Left cardiac atrium (tissue), 4 donors: ENCODE data around the gene LRMDA. TPM values are rescaled to one million over a fixed set of nuclear protein-coding genes. Genes with fewer than 3 reads are reported as not detected.
"Not testable (repeated sequence)": the region's sequence is repeated elsewhere in the genome, so short reads cannot be mapped to it uniquely, and the experiment has no call there.

ENCODE experiments used
- ATAC-seq, 2 donors: fragments of 200-7000 bp; cut with Tn5 transposase; one replicate each; pipeline ENCODE4 v1.9.1; 2020; ENCODE audit warnings: mild to moderate bottlenecking in 2 of 2, moderate library complexity in 2 of 2
- DNase-seq: peaks from one replicate; pipeline ENCODE4 v3.0.0-alpha.2; 2020
- intact Hi-C, 2 donors: fragments of 100-400 bp; cut with DNase I; formaldehyde crosslinking; loops; one replicate each; pipeline versions ENCODE4 v1.14.1 to v1.15.1; 2022 to 2023
- microRNA-seq, 2 donors: library from miRNA; unstranded; fragments of <30 nt; microRNA quantifications; one replicate each; pipeline ENCODE4 v1.2.0, GENCODE V29; 2020
- total RNA-seq, 2 donors: library from RNA; stranded (reverse); fragmentation: NEBNext Ultra II Directional; extraction: Animal tissue kit (Norgen Biotek cat#: 25700); gene quantifications; one replicate each; pipeline ENCODE4 v1.2.1, GENCODE V29; 2021
- donor health status: DM: no; HTN: yes; CAD: no.
- donor health status: DM: no; HTN: yes; CAD: no; lungs with severe emphysema.
- donor health status: DM: yes; HTN: yes; CAD: no.
- donor health status: Dilated cardiomyopathy.

LRMDA gene
- total RNA-seq, 2 donors from 2014 or later: 40.6 to 57.8 TPM

DNA sequence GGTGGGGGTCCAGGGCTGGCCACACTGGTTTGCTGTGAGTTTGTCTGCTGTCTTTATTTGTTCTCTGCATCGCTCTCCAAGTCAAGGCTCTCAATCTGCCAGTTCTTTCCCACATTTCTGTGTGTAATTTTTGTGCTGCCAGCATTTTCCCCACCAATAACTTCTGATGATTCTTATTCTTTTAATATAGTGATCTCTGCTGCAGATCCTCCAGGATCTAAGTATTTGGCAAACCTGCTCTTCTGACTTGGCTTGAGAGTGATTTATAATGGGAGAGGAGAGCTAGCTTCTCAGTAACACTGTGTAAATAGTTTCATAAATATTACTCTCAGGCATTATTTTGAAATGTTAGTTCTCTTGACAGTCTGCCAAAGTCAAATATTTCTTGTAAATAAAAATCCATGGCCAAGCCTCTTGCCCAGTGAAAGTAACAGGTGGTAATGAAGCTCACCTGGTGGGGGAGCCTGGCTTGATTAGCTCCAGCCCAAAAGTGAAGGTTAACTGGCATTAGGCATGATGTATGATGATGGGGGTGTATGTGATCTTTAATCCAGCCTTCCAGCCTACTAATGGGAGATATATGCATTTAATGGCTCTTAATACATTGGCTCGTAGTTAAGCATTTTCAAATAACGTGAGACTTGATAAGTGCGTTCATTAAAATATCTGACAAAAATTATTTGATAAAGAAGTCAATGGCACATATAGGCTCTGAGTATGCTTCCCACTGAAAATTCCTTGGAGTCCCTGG lies 1150.3 kb downstream of the LRMDA start:
- DNase-seq (no peak), ATAC-seq (no peak)
- intact Hi-C loops: no loop called here

DNA sequence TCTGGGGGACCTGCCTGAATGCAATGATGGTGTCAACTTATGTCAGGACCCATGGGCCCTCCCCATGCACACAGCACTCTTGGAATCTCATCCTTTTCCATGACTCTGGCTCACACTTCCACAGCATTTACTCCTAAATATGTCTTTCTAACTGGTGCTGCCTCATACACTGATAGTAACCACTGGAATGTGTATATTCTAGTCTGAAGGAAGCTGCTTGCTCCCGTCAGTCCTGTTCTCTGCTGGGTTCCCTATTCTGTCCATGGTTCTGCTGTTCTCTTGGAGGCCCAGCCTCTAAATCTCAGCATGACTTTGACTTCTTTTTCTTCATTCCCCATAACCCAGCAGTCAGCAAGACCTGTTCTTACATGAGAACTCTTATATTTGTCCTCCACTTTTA lies 1151.1 kb downstream of the LRMDA start:
- intact Hi-C loops: no loop called here
- ATAC-seq (no peak), DNase-seq (no peak)

DNA sequence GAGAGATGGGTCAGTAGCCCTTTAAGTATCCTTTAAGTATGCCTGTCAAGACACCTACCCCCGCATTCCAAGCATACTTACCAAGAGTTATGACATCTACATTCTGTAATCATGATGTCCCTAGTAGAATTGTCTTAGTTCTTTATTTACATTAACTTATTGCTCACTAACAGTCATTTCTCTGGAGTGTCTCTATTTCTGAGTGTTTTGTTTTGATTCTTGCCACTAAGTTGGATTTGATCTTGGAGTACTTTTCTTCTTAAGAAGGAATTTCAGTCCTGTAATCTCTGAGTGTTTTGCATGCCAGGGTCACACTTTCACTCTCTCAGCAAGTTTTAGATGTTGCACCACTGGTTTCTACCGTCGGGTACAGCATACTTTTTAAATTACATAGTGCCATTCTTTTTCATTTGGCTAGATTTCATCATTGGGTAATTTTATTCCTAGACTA lies 1152.3 kb downstream of the LRMDA start:
- no peak for DNase-seq
- peak in 1 of 2 donors; percentile 19 for ATAC-seq
- intact Hi-C loops: no loop called here

DNA sequence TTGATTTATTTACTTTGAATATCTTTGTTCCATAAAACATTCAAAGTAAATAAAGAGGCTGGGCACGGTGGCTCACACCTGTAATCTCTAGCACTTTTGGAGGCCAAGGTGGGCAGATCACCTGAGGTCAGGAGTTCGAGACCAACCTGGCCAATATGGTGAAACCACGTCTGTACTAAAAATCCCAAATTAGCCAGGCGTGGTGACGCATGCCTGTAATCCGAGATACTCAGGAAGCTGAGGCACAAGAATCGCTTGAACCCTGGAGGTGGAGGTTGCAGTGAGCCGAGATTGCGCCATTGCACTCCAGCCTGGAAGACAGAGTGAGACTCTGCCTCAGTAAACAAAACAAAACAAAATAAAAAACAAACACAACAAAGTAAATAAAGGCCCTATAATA lies 1153.0 kb downstream of the LRMDA start:
- ATAC-seq, DNase-seq, intact Hi-C loops: not testable (repeated sequence)

Small RNA genes within 50 kb of the gene (microRNA-seq; reads per million reads assigned to microRNA genes)
- gene MIR606: 0 reads per million in 2 donors

Other genes starting within 250 kb of the LRMDA start
- gene VDAC2, start 220.8 kb upstream of the LRMDA start, total RNA-seq: 100 to 1,000 TPM; 313 to 428 TPM
- 10 to 100 TPM; 22.7 to 28.2 TPM for gene COMTD1, start 195.7 kb upstream of the LRMDA start, total RNA-seq
- gene ZNF503, start 29.9 kb upstream of the LRMDA start, total RNA-seq: 10 to 100 TPM; 12.0 to 14.3 TPM